Measurements from ENCODE around the gene FBXO28.
"Not testable (repeated sequence)": the region's sequence is repeated elsewhere in the genome, so short reads cannot be mapped to it uniquely, and the experiment has no call there.

Gene FBXO28, protein sequence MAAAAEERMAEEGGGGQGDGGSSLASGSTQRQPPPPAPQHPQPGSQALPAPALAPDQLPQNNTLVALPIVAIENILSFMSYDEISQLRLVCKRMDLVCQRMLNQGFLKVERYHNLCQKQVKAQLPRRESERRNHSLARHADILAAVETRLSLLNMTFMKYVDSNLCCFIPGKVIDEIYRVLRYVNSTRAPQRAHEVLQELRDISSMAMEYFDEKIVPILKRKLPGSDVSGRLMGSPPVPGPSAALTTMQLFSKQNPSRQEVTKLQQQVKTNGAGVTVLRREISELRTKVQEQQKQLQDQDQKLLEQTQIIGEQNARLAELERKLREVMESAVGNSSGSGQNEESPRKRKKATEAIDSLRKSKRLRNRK
- 32.9 to 121 (median 67.5) reads per million in 18 experiments for total RNA-seq

DNA sequence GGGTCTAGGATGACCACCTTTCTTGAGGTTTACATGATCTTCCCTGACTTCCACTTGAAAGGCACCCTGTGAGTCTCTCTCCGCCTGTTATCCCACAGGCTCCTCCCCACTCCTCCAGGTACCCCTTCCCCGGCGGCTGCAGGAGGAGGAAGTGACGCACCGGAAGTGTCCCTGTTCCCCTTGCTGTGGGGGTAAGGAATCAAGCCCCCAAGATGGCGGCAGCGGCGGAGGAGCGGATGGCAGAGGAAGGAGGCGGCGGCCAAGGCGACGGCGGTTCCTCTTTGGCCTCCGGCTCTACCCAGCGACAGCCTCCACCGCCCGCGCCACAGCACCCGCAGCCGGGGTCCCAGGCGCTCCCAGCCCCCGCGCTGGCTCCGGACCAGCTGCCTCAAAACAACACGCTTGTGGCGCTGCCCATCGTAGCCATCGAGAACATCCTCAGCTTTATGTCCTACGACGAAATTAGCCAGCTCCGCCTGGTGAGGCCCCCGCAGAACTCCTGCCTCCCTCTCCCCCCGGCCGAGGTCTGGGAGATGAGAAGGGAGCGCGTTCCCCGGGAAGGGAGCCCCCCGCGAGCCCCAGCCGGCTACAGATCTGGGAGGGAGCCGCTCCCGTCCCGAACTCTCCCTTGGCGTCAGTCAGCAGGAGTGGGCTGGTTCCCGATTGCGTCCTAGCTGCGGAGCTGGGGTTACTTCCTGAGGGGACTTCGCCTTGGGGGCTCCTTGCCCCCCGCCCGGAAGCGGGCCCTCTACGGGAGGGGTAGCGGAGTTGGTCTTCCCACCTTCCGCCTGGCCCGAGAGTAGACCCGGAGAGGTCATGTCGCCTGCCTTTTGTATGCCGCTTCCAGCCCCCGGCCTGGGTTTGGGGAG, at the start of gene FBXO28:
TSS of gene FBXO28 (plus strand) at position 194 of the 869 bp plus-strand sequence. CDS start at position 213, 19 bp downstream.
- DNase-seq, result peak; percentile 95

DNA sequence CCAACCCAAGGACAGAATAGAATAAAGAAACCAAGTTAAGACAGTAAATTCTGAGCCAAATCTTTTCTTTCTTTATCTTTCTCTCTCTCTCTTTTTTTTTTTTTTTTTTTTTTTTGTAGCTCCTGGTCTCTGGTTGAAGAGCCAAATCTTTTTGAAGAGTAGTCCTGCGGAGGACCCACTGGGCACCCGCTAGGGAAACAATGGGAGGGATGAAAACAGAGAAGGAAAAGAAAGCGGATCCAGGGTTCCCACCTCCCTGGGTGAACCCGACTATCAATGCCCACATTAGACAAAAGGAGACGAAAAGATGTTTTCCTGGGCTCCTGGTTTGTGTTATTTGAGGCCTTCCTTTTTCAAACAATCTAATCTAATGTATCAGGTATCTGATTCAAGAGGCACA, 49.8 kb upstream of the FBXO28 start:
- no peak for DNase-seq

DNA sequence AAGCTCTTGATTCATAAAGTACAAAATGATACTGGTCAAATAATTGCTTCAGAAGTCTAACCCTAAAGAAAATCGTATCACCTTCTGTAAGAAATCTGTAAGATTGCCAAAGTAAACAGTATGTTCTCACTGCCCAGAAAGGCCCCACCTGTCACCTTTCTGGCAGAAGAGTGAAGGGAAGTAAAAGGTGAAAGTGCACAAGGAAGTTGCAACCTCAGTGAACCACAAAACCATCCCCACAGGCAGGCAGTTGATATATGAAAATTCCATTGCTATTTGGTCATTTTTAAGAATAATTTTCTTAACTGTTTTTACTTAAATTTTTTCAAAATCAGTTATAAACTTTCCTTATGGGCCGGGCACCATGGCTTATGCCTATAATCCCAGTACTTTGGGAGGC, 48.5 kb upstream of the FBXO28 start:
- DNase-seq, result no peak

- DNase-seq, result no peak
Measured at GRCh38 chr1:224067207-224067606, 46.7 kb upstream of the FBXO28 start.

DNA sequence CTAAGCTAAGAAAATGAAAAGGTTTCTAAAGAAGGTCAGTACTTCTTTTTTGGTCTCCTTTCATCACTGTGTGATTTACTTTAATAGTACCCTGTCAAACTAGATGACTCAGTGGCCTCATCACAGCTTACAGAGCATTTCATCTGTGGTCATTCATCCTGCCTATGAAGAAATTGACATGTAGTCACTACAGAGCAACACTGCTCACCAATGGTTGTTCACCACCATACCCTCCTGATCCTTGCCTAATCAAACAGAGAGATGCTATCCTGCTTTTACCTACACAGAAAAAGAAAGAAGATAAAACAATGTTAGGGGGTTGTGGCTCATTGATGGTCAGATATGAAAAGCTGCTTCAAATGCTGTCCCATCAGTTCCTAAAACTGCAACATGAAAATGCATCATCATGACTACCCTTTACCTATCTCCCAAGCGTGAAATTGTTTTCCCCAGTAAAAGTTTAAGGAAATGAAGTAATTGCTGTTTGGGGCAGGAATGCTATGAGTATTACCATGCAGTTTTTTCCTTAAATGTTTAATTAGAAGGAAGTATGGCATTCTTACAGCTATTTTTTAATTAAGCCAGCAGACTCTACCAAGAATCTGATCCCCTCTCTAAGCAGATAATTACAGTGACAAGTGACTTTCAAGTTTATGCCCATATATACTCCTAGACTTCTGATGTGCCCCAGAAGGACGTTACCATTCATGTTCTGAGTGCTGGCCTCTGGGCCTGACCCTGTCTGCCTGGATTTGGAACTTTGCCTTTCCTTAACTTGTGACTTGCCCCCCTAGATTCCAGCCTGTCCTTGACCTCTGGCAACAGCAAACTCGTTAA, 46.1 kb upstream of the FBXO28 start:
- peak; percentile 37 to 46 for DNase-seq

DNA sequence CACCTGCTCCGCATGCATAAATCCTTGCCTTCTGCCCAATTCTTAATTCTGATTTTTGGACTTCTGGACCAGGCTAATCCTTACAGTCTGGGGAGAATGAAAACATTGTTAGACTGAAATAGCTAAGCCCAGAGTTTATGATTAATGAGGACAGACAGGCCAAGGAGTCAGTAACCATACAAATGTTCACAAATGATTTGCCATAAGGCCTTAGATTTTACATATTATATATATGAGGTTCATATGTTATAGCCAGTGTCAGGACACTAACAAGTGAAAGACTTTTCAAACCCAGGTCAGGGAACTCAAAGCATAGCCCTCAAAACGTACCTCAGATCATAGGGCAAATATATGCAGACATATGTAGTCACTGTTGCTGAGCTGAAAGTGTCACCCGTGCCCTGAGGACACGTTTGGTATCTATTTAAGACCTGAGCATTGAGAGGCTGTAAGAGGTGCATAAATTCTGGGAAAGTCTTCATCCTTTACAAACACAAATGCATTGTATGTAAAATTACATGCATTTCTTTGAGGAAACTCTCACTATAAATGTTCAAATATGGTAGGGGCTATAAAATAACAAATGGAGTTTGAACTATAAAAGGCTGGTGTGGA, 45.3 kb upstream of the FBXO28 start:
- DNase-seq, result no peak

GRCh38 chr1:224069138-224069537, 44.8 kb upstream of the FBXO28 start:
- no peak for DNase-seq

DNA sequence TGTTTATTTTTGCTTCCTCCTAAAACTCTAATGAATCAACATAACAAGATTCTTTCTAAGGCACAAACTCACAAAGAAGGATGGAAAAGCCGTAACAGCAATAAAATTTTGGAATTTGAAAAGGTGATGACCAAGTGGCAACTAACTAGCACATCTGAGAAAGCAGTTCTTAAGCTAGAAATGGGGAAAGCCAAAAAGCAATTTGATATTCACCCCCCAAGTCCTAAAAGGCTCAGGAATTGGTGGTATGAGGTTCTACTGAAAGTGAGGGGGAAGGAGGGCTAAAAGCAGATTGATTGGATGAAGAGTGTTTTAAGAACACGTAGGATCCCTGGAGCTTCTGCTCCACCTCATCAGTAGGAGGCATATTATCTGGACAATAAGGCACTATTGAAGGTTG, 43.4 kb upstream of the FBXO28 start:
- no peak for DNase-seq

DNA sequence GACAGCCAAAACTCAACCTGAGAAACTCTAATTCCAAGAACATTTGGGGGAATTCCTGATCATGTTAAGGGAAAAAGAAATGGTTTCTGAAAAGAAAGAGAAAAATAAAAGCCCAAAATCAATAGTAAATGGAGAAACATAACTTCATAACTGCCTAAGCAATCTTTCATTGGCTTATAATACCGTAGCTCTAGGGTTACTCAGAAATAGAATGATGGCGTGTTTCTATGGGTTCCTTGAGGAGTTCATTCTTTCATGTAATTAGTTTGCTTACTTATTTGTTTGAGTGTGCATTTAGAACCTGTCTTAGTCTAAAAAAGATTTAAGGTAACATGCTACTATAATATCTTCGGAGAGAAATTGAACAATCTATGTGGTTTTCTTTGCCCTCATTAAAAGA, 37.5 kb upstream of the FBXO28 start:
- DNase-seq, result no peak

DNA sequence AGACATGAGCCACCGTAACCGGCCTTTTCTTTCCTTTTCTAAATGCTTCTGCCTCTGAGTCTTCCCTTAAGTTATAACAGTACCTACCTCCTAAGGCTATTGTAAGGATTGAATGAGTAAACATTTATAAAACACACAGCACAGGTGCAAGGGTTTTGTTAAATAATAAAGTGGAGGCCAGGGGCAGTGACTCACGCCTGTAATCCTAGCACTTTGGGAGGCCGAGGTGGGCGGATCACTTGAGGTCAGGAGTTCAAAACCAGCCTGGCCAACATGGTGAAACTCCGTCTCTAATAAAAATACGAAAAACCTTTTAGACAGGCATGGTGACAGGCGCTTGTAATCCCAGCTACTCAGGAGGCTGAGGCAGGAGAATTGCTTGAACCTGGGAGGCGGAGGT, 34.3 kb upstream of the FBXO28 start:
- not testable (repeated sequence) for DNase-seq

GRCh38 chr1:224080115-224080774, 33.7 kb upstream of the FBXO28 start:
- DNase-seq, result no peak

GRCh38 chr1:224081604-224082003, 32.3 kb upstream of the FBXO28 start:
- no peak for DNase-seq

GRCh38 chr1:224082146-224082545, 31.8 kb upstream of the FBXO28 start:
- DNase-seq, result no peak

- DNase-seq, result no peak
Measured at GRCh38 chr1:224084867-224085266, 29.0 kb upstream of the FBXO28 start.

GRCh38 chr1:224085421-224086108, 28.3 kb upstream of the FBXO28 start:
- no peak for DNase-seq

- no peak for DNase-seq
Measured at GRCh38 chr1:224087286-224087794, 26.6 kb upstream of the FBXO28 start.

GRCh38 chr1:224089583-224089982, 24.3 kb upstream of the FBXO28 start:
- no peak for DNase-seq

DNA sequence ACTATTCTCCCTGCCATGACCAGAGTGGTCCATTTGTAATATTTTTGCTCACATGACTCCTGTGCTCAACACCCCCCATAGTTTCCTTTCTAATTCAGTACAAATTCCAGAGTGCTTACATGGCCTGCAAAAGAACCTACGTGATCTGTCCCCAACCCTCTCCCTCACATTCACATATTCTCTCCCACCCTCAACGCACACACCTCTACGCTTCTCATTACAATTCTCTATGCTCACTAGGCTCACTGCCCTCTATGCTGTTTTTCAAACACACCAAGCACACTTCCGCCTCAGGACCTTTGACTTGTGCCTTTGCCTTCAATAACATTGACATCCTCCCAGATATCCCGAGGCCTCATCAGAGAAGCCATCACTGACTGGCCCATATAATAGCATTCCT, 23.8 kb upstream of the FBXO28 start:
- no peak for DNase-seq

GRCh38 chr1:224092111-224092510, 21.8 kb upstream of the FBXO28 start:
- DNase-seq, result no peak

GRCh38 chr1:224092601-224093000, 21.3 kb upstream of the FBXO28 start:
- peak in 1 of 2 donors; percentile 36 for DNase-seq

DNA sequence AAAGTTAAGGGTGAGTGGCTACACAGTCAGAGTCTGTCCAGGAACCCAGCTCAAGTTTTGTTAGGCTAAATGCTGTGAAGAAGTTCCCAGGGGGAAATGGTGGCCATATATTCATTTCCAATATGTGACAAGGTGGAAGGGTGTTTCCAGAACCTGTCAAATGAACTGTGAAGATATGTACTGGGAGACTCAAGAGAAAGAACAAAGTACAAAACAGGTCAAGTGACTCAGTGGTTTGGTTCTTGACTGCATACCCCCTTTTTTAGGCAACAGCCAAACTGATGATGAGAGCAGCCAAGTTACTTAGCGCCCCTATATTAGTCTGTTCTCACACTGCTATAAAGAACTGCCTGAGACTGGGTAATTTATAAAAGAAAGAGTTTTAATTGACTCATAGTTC, 18.6 kb upstream of the FBXO28 start:
- DNase-seq, result no peak
